Activated naive CD4-positive, alpha-beta T cell treated with anti-CD3 and anti-CD28 coated beads, Interleukin-2, amount 50 U/mL, for 16 hours (primary cell): ENCODE measurements around the gene ZFP1.
"Not testable (repeated sequence)": the region's sequence is repeated elsewhere in the genome, so short reads cannot be mapped to it uniquely, and the experiment has no call there.

Experiments used
- DNase-seq: peaks from one replicate; pipeline ENCODE4 v3.0.0-alpha.2; 2020

The ZFP1 gene

GRCh38 chr16:75160386-75160785 lies 12.1 kb downstream of the ZFP1 start:
- no peak for DNase-seq

GRCh38 chr16:75169899-75170405 lies 21.6 kb downstream of the ZFP1 start:
- DNase-seq: no peak

- DNase-seq: no peak
Observed at GRCh38 chr16:75172578-75172977, 24.3 kb downstream of the ZFP1 start.

- DNase-seq: no peak
Observed at GRCh38 chr16:75175074-75175473, 26.8 kb downstream of the ZFP1 start.

GRCh38 chr16:75176926-75177325 lies 28.6 kb downstream of the ZFP1 start:
- no peak for DNase-seq

GRCh38 chr16:75179208-75179607 lies 30.9 kb downstream of the ZFP1 start:
- no peak for DNase-seq

- DNase-seq: no peak
Observed at GRCh38 chr16:75181630-75182029, 33.3 kb downstream of the ZFP1 start.

GRCh38 chr16:75188832-75189477 lies 40.6 kb downstream of the ZFP1 start:
- no peak for DNase-seq

- no peak for DNase-seq
Observed at GRCh38 chr16:75189638-75190245, 41.4 kb downstream of the ZFP1 start.

GRCh38 chr16:75192606-75193264 lies 44.4 kb downstream of the ZFP1 start:
- no peak for DNase-seq

GRCh38 chr16:75193265-75193650 lies 44.9 kb downstream of the ZFP1 start:
- no peak for DNase-seq

- no peak for DNase-seq
Observed at GRCh38 chr16:75193730-75194444, 45.6 kb downstream of the ZFP1 start.

- DNase-seq: no peak
Observed at GRCh38 chr16:75195811-75196790, 47.8 kb downstream of the ZFP1 start.

GRCh38 chr16:75196836-75197235 lies 48.5 kb downstream of the ZFP1 start:
- DNase-seq: no peak

- no peak for DNase-seq
Observed at GRCh38 chr16:75197522-75198134, 49.3 kb downstream of the ZFP1 start.

GRCh38 chr16:75198135-75198600 lies 49.8 kb downstream of the ZFP1 start:
- no peak for DNase-seq

GRCh38 chr16:75202069-75202590 lies 53.8 kb downstream of the ZFP1 start:
- no peak for DNase-seq

- no peak for DNase-seq
Observed at GRCh38 chr16:75203096-75203495, 54.8 kb downstream of the ZFP1 start.

GRCh38 chr16:75203667-75204409 lies 55.5 kb downstream of the ZFP1 start:
- DNase-seq: no peak

GRCh38 chr16:75204410-75204758 lies 56.1 kb downstream of the ZFP1 start:
- DNase-seq: no peak

GRCh38 chr16:75204905-75205304 lies 56.6 kb downstream of the ZFP1 start:
- DNase-seq: not testable (repeated sequence)
